Measurements from ENCODE around the gene RABGGTB. TPM values are rescaled to one million over a fixed set of nuclear protein-coding genes. Genes with fewer than 3 reads are reported as not detected.
"Not testable (repeated sequence)": the region's sequence is repeated elsewhere in the genome, so short reads cannot be mapped to it uniquely, and the experiment has no call there.

RABGGTB gene
- total RNA-seq, 2 experiments from 2014 or later, result 91.7 to 97.2 TPM

GRCh38 chr1:75796376-75797272 is 10.6 kb downstream of the RABGGTB start, which contains the start of gene MSH4:
MSH4 (plus strand) TSS chr1:75796882; CDS start chr1:75796986, 104 bp downstream.
- ATAC-seq (peak; percentile 31), DNase-seq (no peak)
- Mint-ChIP-seq H3K27ac (no peak within 1 kb of the TSS), H3K27me3 (ENCODE audit: low read depth) (no peaks in the 10 kb centered on the region), H3K9me3 (ENCODE audit: insufficient read depth) (no peaks in the 10 kb centered on the region), H3K36me3 (ENCODE audit: low read depth) (peaks cover 55% of the 10 kb centered on the region), H3K4me3 (no peak within 1 kb of the TSS), H3K4me1 (ENCODE audit: low read depth) (peaks cover 20% of the 10 kb centered on the region)
- ChIA-PET CTCF (no interaction called here), POLR2A (interaction anchor here (3.3 kb wide), 1 partner anchor 11 kb away, joined by 21 read pairs; the partner anchor contains the start of gene RABGGTB)

GRCh38 chr1:75797273-75797588 is 11.2 kb downstream of the RABGGTB start:
- Mint-ChIP-seq H3K27me3 (ENCODE audit: low read depth) (no peaks in the 10 kb centered on the region), H3K4me1 (ENCODE audit: low read depth) (peaks cover 16% of the 10 kb centered on the region), H3K36me3 (ENCODE audit: low read depth) (peaks cover 52% of the 10 kb centered on the region), H3K27ac (no peak overlapping the region), H3K9me3 (ENCODE audit: insufficient read depth) (no peaks in the 10 kb centered on the region), H3K4me3 (no peak overlapping the region)
- DNase-seq, result no peak
- ChIA-PET POLR2A (interaction anchor here (3.3 kb wide), 1 partner anchor 11 kb away, joined by 21 read pairs; the partner anchor contains the start of gene RABGGTB), CTCF (no interaction called here)
- peak; percentile 23 for ATAC-seq

DNA sequence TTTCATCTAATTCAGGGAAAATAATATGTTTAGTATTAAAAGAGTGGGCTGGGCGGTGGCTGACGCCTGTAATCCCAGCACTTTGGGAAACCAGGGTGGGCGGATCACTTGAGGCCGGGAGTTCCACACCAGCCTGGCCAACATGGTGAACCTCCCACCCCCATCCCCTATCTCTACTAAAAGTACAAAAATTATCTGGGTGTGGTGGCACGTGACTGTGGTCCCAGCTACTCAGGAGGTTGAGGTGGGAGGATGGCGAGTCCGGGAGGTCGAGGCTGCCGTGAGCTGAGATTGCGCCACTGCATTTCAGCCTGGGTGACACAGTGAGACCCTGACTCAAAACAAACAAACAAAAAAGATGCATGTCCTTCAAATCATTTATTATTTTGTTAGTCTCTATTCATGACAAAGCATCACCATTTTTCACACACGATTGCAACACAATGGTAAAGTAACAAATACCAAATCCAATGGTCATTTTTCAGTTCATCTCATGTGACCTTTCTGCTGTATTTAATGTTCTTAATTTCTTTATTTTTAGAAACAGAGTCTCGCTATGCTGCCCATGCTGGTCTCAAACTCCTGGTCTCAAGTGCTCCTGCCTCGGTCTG is 11.7 kb downstream of the RABGGTB start:
- CTCF ChIA-PET, result no interaction called here

GRCh38 chr1:75801480-75801879 is 15.4 kb downstream of the RABGGTB start:
- H3K27ac Mint-ChIP-seq; H3K27me3 Mint-ChIP-seq (ENCODE audit: low read depth); DNase-seq; H3K4me1 Mint-ChIP-seq (ENCODE audit: low read depth); H3K9me3 Mint-ChIP-seq (ENCODE audit: insufficient read depth); H3K4me3 Mint-ChIP-seq; ATAC-seq: not testable (repeated sequence)
- peaks cover 19% of the 10 kb centered on the region for H3K36me3 Mint-ChIP-seq (ENCODE audit: low read depth)
- POLR2A ChIA-PET, result interaction anchor here (0.6 to 1.9 kb wide), 2 partner anchors 15 to 165 kb away, joined by 3 to 6 read pairs; no protein-coding TSS in a partner anchor
- CTCF ChIA-PET, result interaction anchor here (1.4 kb wide), 1 partner anchor 16 kb away, joined by 3 read pairs; the partner anchor contains the start of gene RABGGTB

More for the DNA sequence above, 11.7 kb downstream of the RABGGTB start:
- POLR2A ChIA-PET, result interaction anchor here (3.3 kb wide), 1 partner anchor 12 kb away, joined by 21 read pairs; the partner anchor contains the start of gene RABGGTB
- peaks cover 14% of the 10 kb centered on the region for H3K4me1 Mint-ChIP-seq (ENCODE audit: low read depth)
- peaks cover 47% of the 10 kb centered on the region for H3K36me3 Mint-ChIP-seq (ENCODE audit: low read depth)
- no peaks in the 10 kb centered on the region for H3K27me3 Mint-ChIP-seq (ENCODE audit: low read depth)
- ATAC-seq, result no peak
- H3K27ac Mint-ChIP-seq, result peak overlapping the region; percentile 7
- DNase-seq, result no peak
- H3K9me3 Mint-ChIP-seq (ENCODE audit: insufficient read depth), result no peaks in the 10 kb centered on the region
- no peak overlapping the region for H3K4me3 Mint-ChIP-seq

DNA sequence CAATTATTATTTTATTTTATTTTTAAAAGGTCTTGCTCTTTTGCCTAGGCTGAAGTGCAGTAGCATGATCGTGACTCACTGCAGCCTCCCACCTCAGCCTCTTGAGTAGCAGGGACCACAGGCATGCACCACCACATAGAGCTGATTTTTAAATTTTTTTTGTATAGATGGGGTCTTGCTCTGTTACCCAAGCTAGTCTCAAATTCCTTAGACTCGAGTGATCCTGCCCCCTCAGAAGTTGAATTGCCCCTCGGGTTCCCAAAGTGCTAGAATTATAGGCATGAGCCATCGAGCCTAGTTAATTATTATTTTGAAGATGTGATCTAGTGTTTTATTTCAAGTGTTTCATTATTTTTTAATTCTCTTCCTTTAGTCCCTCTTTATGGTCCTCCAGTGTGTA is 22.9 kb downstream of the RABGGTB start:
- Mint-ChIP-seq H3K36me3 (ENCODE audit: low read depth) (no peaks in the 10 kb centered on the region), H3K4me3 (no peak overlapping the region), H3K4me1 (ENCODE audit: low read depth) (no peaks in the 10 kb centered on the region), H3K27me3 (ENCODE audit: low read depth) (no peaks in the 10 kb centered on the region), H3K9me3 (ENCODE audit: insufficient read depth) (no peaks in the 10 kb centered on the region), H3K27ac (no peak overlapping the region)
- POLR2A ChIA-PET, result no interaction called here
- CTCF ChIA-PET, result no interaction called here
- no peak for ATAC-seq
- DNase-seq, result no peak

DNA sequence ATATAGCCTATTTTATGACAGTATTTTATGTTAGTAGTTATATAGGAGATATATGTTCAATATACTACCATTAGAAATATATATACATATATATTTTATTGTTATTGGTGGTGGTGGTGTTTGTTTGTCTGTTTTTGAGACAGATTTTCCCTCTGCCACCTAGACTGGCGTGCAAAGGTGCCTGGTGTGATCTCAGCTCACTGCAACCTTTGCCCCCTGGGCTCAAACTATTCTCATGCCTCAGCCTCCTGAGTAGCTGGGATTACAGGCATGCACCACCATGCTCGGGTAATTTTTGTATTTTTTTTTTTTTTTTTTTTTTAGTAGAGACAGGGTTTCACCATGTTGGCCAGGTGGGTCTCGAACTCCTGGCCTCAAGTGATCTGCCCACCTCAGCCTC is 24.1 kb downstream of the RABGGTB start:
- CTCF ChIA-PET; H3K4me1 Mint-ChIP-seq (ENCODE audit: low read depth); POLR2A ChIA-PET; H3K4me3 Mint-ChIP-seq; ATAC-seq; DNase-seq; H3K36me3 Mint-ChIP-seq (ENCODE audit: low read depth); H3K27ac Mint-ChIP-seq; H3K27me3 Mint-ChIP-seq (ENCODE audit: low read depth); H3K9me3 Mint-ChIP-seq (ENCODE audit: insufficient read depth): not testable (repeated sequence)

GRCh38 chr1:75811211-75811981 is 25.3 kb downstream of the RABGGTB start:
- no peaks in the 10 kb centered on the region for H3K4me1 Mint-ChIP-seq (ENCODE audit: low read depth)
- DNase-seq, result no peak
- H3K4me3 Mint-ChIP-seq, result no peak overlapping the region
- ChIA-PET CTCF (no interaction called here), POLR2A (no interaction called here)
- H3K27me3 Mint-ChIP-seq (ENCODE audit: low read depth), result no peaks in the 10 kb centered on the region
- no peaks in the 10 kb centered on the region for H3K36me3 Mint-ChIP-seq (ENCODE audit: low read depth)
- H3K9me3 Mint-ChIP-seq (ENCODE audit: insufficient read depth), result no peaks in the 10 kb centered on the region
- no peak for ATAC-seq
- H3K27ac Mint-ChIP-seq, result no peak overlapping the region

GRCh38 chr1:75812065-75812464 is 26.0 kb downstream of the RABGGTB start:
- POLR2A ChIA-PET, result no interaction called here

GRCh38 chr1:75823596-75823995 is 37.5 kb downstream of the RABGGTB start:
- H3K4me1 Mint-ChIP-seq (ENCODE audit: low read depth); H3K36me3 Mint-ChIP-seq (ENCODE audit: low read depth); H3K4me3 Mint-ChIP-seq; H3K9me3 Mint-ChIP-seq (ENCODE audit: insufficient read depth); DNase-seq; H3K27me3 Mint-ChIP-seq (ENCODE audit: low read depth); ATAC-seq; POLR2A ChIA-PET; CTCF ChIA-PET; H3K27ac Mint-ChIP-seq: not testable (repeated sequence)

More at GRCh38 chr1:75812065-75812464, 26.0 kb downstream of the RABGGTB start:
- Mint-ChIP-seq H3K27ac (no peak overlapping the region), H3K4me1 (ENCODE audit: low read depth) (no peaks in the 10 kb centered on the region), H3K9me3 (ENCODE audit: insufficient read depth) (no peaks in the 10 kb centered on the region), H3K36me3 (ENCODE audit: low read depth) (no peaks in the 10 kb centered on the region), H3K4me3 (no peak overlapping the region), H3K27me3 (ENCODE audit: low read depth) (no peaks in the 10 kb centered on the region)
- DNase-seq, result no peak
- CTCF ChIA-PET, result no interaction called here
- ATAC-seq, result no peak

- ChIA-PET CTCF (no interaction called here), POLR2A (no interaction called here)
- Mint-ChIP-seq H3K9me3 (ENCODE audit: insufficient read depth) (no peaks in the 10 kb centered on the region), H3K4me3 (no peak overlapping the region), H3K36me3 (ENCODE audit: low read depth) (no peaks in the 10 kb centered on the region), H3K27ac (no peak overlapping the region), H3K27me3 (ENCODE audit: low read depth) (no peaks in the 10 kb centered on the region), H3K4me1 (ENCODE audit: low read depth) (no peaks in the 10 kb centered on the region)
- ATAC-seq (no peak), DNase-seq (no peak)
These were observed 50.6 kb downstream of the RABGGTB start for GRCh38 chr1:75836528-75837100.

- ChIA-PET CTCF (no interaction called here), POLR2A (no interaction called here)
- H3K27me3 Mint-ChIP-seq (ENCODE audit: low read depth), result no peaks in the 10 kb centered on the region
These were observed 52.0 kb downstream of the RABGGTB start for GRCh38 chr1:75838079-75838478.

More at GRCh38 chr1:75838079-75838478, 52.0 kb downstream of the RABGGTB start:
- H3K36me3 Mint-ChIP-seq (ENCODE audit: low read depth), result no peaks in the 10 kb centered on the region
- ATAC-seq (no peak), DNase-seq (no peak)
- H3K27ac Mint-ChIP-seq, result no peak overlapping the region
- no peaks in the 10 kb centered on the region for H3K4me1 Mint-ChIP-seq (ENCODE audit: low read depth)
- H3K4me3 Mint-ChIP-seq, result no peak overlapping the region
- H3K9me3 Mint-ChIP-seq (ENCODE audit: insufficient read depth), result no peaks in the 10 kb centered on the region

Data from activated CD8-positive, alpha-beta T cell treated with anti-CD3 and anti-CD28 coated beads, Interleukin-2, amount 10 ng/mL, durations not matched to agents 7 days and 5 days (primary cell).